Spleen (tissue), 13 donors: Measurements from ENCODE around the gene PLPP2. TPM values are rescaled to one million over a fixed set of nuclear protein-coding genes. Genes with fewer than 3 reads are reported as not detected.

Experiments
- DNase-seq: peaks from one replicate; pipeline ENCODE4 v3.0.0-alpha.2; 2020
- H3K27ac ChIP-seq, 8 donors: fragments of 200-600 bp; sonication (generic) in 7 of 8; 1 replicate in 4 of 8; 2 replicates in 4 of 8; pipeline versions ENCODE4 v1.5.0 to v1.8.0; 2016 to 2021; ENCODE audit warnings: inconsistent platforms in 4 of 8, mild to moderate bottlenecking in 4 of 8, moderate library complexity in 1 of 8
- H3K27me3 ChIP-seq, 7 donors: fragments of 200-600 bp; sonication (generic) in 6 of 7; replicated peaks in 1 of 7; 1 replicate in 4 of 7; 2 replicates in 3 of 7; pipeline versions ENCODE4 v1.5.0 to v1.8.0; 2016 to 2021; ENCODE audit warnings: inconsistent platforms in 3 of 7, mild to moderate bottlenecking in 1 of 7
- H3K36me3 ChIP-seq, 6 donors: fragments of 200-600 bp; sonication (generic) in 5 of 6; 1 replicate in 4 of 6; 2 replicates in 2 of 6; pipeline versions ENCODE4 v1.5.0 to v1.8.0; 2016 to 2021; ENCODE audit warnings: inconsistent platforms in 2 of 6
- H3K4me1 ChIP-seq, 6 donors: fragments of 200-600 bp; sonication (generic) in 5 of 6; 1 replicate in 3 of 6; 2 replicates in 3 of 6; pipeline versions ENCODE4 v1.5.0 to v1.8.0; 2016 to 2021; ENCODE audit warnings: inconsistent platforms in 3 of 6
- H3K4me3 ChIP-seq, 8 donors: fragments of 200-600 bp; sonication (generic) in 7 of 8; 1 replicate in 4 of 8; 2 replicates in 4 of 8; pipeline versions ENCODE4 v1.5.0 to v1.8.0; 2016 to 2021; ENCODE audit warnings: inconsistent platforms in 4 of 8, mild to moderate bottlenecking in 4 of 8, moderate library complexity in 2 of 8
- H3K9me3 ChIP-seq, 8 donors: fragments of 200-600 bp; sonication (generic) in 7 of 8; 1 replicate in 4 of 8; 2 replicates in 4 of 8; pipeline versions ENCODE4 v1.5.0 to v1.8.0; 2016 to 2021; ENCODE audit warnings: inconsistent platforms in 4 of 8
- CTCF ChIP-seq, 11 experiments: fragments of 200-600 bp in 7 of 11; fragments of 450-650 bp in 4 of 11; sonication (generic) in 4 of 11; IDR thresholded peaks in 8 of 11; conservative IDR thresholded peaks in 3 of 11; 1 replicate in 7 of 11; 2 replicates in 4 of 11; pipeline versions ENCODE4 v1.4.0 to v1.8.0; 2016 to 2021; ENCODE audit warnings: antibody characterized with exemption in 11 of 11, inconsistent platforms in 4 of 11, mild to moderate bottlenecking in 1 of 11
- POLR2A ChIP-seq, 3 donors: fragments of 450-650 bp; IDR thresholded peaks; one replicate each; pipeline ENCODE4 v1.5.1; 2017; ENCODE audit warnings: antibody characterized with exemption in 3 of 3, mild to moderate bottlenecking in 1 of 3
- POLR2AphosphoS5 ChIP-seq, 3 donors: sonication (generic); formaldehyde crosslinking; IDR thresholded peaks; one replicate each; pipeline ENCODE4 v1.5.1; 2017; ENCODE audit warnings: antibody characterized with exemption in 3 of 3
- WGBS, 5 donors: extraction: QIAGEN DNeasy Blood & Tissue Kit in 3 of 5; methylation state at CpG; one replicate each; pipeline versions ENCODE4 v1.1.5 to v1.1.7; 2013 to 2018; 5-methylcytosine and 5-hydroxymethylcytosine counted together
- intact Hi-C: fragments of 100-400 bp; cut with DNase I; formaldehyde crosslinking; loops from one replicate; pipeline ENCODE4 v1.15.0; 2023; ENCODE audit warnings: low total_unique reads
- long read RNA-seq, 2 donors: transcript quantifications; one replicate each; lab custom pipeline, GENCODE V29; 2026
- polyA plus RNA-seq, 3 donors: library from polyadenylated mRNA; stranded (reverse); fragments of 200-250 nt; gene quantifications; one replicate each; pipeline ENCODE4 v1.2.1, GENCODE V29; 2013
- total RNA-seq, 7 donors: library from RNA; depleted of rRNA in 3 of 7; stranded (reverse); fragments of >200 nt in 3 of 7; fragmentation: NEBNext Ultra II Directional in 4 of 7; extraction: Animal tissue kit (Norgen Biotek cat#: 25700) in 4 of 7; gene quantifications; one replicate each; pipeline versions ENCODE4 v1.1.0 to v1.2.1, GENCODE V29; 2016 to 2021
- donor health status: healthy with polysubstance abuse.
- donor health status: DM: no; HTN: no; CAD: no; lungs with moderate emphysema.
- donor health status: DM: no; HTN: no; CAD: no.
- donor health status: Bipolar disorder and iron deficiency.
- donor health status: healthy.
- donor health status: DM: no; HTN: no; CAD: no.
- donor health status: DM: yes; HTN: yes; CAD: no.

PLPP2 gene
- total RNA-seq (10 to 100 TPM in 1 of 7 donors, 1 to 10 TPM in 6; 1.8 to 27.7 (median 4.7) TPM), polyA plus RNA-seq (1 to 10 TPM; 1.2 to 6.2 (median 2.3) TPM)
- long read RNA-seq, donor 1, partial matches to known transcripts = 0 of 1 reads
- long read RNA-seq, donor 1, other reads (novel, unspliced or antisense) = 0 of 1 reads
- long read RNA-seq, donor 2, partial matches to known transcripts = 0 of 1 reads
- long read RNA-seq, donor 2, other reads (novel, unspliced or antisense) = 0 of 1 reads

DNA sequence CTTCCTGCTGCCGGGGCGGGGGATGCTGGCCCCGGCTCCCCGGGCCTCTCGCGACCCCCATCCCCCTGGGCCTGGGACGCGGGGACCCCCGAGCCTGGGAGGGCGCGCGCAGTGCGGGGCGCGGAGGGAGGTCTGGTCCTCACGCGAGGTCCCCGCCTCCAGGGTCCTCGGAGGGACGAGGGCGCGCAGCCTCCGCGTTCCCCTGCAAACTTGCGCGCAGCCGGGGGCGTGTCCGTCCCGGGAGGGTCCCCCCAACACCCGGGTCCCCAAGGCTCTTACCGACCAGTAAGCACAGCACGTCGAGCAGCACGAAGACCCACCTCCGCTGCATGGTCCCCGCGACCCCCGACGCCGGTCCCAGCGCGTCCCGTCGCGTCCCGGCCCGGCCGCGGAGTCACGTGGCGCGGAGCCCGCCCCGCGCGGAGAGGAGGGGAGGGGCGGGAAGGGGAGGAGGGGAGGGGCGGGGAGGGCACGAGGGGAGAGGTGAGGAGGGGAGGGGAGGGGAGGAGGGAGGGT lies at the start of gene PLPP2:
Gene PLPP2, minus strand, starts transcription at position 398 of the 516 bp plus-strand sequence. Its CDS starts 67 bp downstream, at position 331.
- peaks cover 9 to 46% (median 35%) of the 10 kb centered on the region in 6 donors for H3K4me1 ChIP-seq
- DNase-seq = no peak
- no peaks in the 10 kb centered on the region for H3K9me3 ChIP-seq
- intact Hi-C loops = no loop called here
- peak within 1 kb of the TSS in 1 of 8 donors; percentile 73 for H3K27ac ChIP-seq
- WGBS, 5 donors = 2 to 23% (median 10%) methylated on average over 8 to 57 of the region's 60 CpGs
- peaks cover 4 to 89% (median 50%) of the 10 kb centered on the region in 7 donors for H3K27me3 ChIP-seq
- TF ChIP-seq CTCF (IDR thresholded peaks at IDR 0.05 in 8 of 11, conservative IDR thresholded peaks at IDR 0.05 in 3 of 11) (no peak), POLR2AphosphoS5 (IDR thresholded peaks at IDR 0.05) (no peak), POLR2A (IDR thresholded peaks at IDR 0.05) (no peak)
- peak within 1 kb of the TSS; percentile 17 to 67 (median 30) for H3K4me3 ChIP-seq
- no peaks in the 10 kb centered on the region for H3K36me3 ChIP-seq

DNA sequence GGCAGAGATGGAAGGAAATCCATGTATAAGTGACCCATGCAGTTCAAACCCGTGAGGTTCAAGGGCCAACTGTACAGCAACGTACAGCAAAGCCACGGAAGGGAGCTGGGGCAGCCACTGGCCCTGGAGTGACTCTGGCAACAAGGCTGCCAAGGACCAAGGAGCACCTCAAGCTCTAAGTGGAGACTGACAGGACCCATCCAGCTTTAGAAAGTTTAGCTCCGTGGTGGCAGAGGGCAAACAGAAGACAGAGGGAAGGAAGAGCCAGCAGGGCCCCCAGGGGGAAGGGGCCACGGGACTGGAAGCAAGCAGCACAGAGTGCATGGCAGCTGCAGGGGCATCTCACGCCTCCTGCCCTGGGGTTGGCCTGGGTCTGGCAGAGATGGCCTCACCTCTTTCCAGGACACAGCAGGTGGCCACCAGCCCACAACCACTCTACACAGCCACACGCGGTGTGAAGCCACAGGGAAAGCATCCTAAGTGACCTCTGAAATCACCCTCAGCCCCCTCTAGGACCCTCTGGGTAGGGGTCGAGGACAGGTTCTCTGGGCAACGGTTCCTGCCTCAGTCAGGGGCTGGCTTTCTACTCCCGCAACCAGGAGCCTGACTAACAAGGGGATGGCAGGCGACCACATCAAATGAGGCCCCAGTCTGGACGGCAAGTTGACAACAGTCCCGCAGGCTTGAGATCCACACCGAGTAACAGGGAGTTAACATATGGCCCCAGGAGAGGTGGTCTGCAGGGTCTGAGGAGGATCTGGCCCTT lies 49.6 kb upstream of the PLPP2 start:
- TF ChIP-seq CTCF (IDR thresholded peaks at IDR 0.05 in 8 of 11, conservative IDR thresholded peaks at IDR 0.05 in 3 of 11) (no peak), POLR2AphosphoS5 (IDR thresholded peaks at IDR 0.05) (no peak), POLR2A (IDR thresholded peaks at IDR 0.05) (no peak)
- Histone ChIP-seq H3K9me3 (no peaks in the 10 kb centered on the region), H3K27me3 (peaks cover 0 to 11% (median 0%) of the 10 kb centered on the region in 7 donors), H3K36me3 (peaks cover 0 to 13% (median 0%) of the 10 kb centered on the region in 6 donors), H3K4me1 (peaks cover 20 to 69% (median 62%) of the 10 kb centered on the region in 6 donors), H3K27ac (peak overlapping the region in 3 of 8 donors; percentile 72 to 87 (median 86)), H3K4me3 (peak overlapping the region in 1 of 8 donors; percentile 95)
- peak; percentile 66 for DNase-seq
- 57 to 82% (median 72%) methylated on average over 7 to 15 of the region's 15 CpGs for WGBS, 5 donors
- intact Hi-C loops = no loop called here

DNA sequence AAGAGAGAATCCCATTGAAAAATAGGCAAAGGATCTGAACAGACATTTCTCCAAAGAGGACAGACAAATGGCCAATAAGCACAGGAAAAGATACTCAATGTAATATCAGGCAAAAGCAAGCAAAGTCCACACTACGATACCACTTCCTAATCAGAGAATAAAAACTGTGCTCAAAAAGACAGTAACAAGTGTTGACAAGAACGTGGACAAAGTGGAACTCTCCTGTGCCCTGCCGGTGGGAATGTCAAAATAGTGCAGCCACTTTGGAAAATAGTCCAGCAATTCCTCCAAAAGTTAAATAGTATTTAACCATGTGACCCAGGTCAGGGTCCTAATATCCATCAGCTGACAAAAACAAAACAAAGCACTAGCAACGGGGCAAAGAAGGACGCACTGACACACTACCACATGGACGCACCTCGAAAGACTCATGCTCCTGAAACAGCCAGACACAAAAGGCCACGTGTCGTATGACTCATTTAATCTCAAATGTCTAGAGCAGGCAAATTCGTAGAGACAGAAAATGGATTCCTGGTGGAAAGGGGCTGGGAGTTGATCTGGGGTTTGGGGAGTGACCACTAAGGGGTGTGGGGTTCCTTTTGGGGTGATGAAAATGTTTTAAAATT lies 48.2 kb upstream of the PLPP2 start:
- H3K27me3 ChIP-seq = no peaks in the 10 kb centered on the region
- peaks cover 0 to 27% (median 9%) of the 10 kb centered on the region in 6 donors for H3K36me3 ChIP-seq
- intact Hi-C loops = no loop called here
- peak; percentile 2 for DNase-seq
- TF ChIP-seq POLR2A (IDR thresholded peaks at IDR 0.05) (no peak), POLR2AphosphoS5 (IDR thresholded peaks at IDR 0.05) (no peak)
- no peak overlapping the region for H3K4me3 ChIP-seq
- H3K27ac ChIP-seq = no peak overlapping the region
- H3K9me3 ChIP-seq = no peaks in the 10 kb centered on the region
- H3K4me1 ChIP-seq = peaks cover 20 to 65% (median 55%) of the 10 kb centered on the region in 6 donors
- 88 to 96% (median 93%) methylated on average over 10 of the region's 10 CpGs for WGBS, 5 donors

DNA sequence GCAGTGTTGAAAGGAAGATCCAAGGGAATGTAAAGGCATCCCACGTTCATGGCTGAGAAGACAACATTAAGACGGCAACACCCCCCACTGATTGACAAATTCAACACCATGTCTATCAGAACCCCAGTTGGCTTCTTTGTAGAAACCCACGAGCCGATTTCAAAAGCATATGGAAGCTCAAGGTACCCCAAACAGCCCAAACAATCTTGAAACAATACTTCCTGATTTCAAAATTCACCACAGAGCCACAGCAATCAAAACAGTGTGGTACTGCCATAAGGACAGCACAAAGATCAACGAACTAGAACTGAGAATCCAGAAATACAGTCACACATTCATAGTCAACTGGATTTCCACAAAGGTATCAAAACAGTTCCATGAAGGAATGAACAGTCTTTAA lies 47.2 kb upstream of the PLPP2 start:
- no peaks in the 10 kb centered on the region for H3K27me3 ChIP-seq
- H3K4me1 ChIP-seq = peaks cover 20 to 58% (median 50%) of the 10 kb centered on the region in 6 donors
- intact Hi-C loops = no loop called here
- H3K36me3 ChIP-seq = peaks cover 0 to 35% (median 14%) of the 10 kb centered on the region in 6 donors
- peak overlapping the region in 2 of 8 donors; percentile 29 to 39 for H3K27ac ChIP-seq
- TF ChIP-seq POLR2AphosphoS5 (IDR thresholded peaks at IDR 0.05) = no peak
- WGBS, 5 donors = 60 to 85% (median 69%) methylated on average over 5 of the region's 5 CpGs
- H3K4me3 ChIP-seq = no peak overlapping the region
- H3K9me3 ChIP-seq = no peaks in the 10 kb centered on the region
- DNase-seq = no peak
